GM18867 (cell line): ENCODE measurements around the gene GARNL3.

Experiments used
- ATAC-seq: cut with Tn5 transposase; IDR thresholded peaks from one replicate; pipeline ENCODE4 v1.9.1; 2021; ENCODE audit warnings: mild to moderate bottlenecking, moderate library complexity; ENCODE audit not compliant: unreplicated experiment

GARNL3 gene

GRCh38 chr9:127398715-127399400 is 134.3 kb downstream of the GARNL3 start:
- no peak for ATAC-seq

DNA sequence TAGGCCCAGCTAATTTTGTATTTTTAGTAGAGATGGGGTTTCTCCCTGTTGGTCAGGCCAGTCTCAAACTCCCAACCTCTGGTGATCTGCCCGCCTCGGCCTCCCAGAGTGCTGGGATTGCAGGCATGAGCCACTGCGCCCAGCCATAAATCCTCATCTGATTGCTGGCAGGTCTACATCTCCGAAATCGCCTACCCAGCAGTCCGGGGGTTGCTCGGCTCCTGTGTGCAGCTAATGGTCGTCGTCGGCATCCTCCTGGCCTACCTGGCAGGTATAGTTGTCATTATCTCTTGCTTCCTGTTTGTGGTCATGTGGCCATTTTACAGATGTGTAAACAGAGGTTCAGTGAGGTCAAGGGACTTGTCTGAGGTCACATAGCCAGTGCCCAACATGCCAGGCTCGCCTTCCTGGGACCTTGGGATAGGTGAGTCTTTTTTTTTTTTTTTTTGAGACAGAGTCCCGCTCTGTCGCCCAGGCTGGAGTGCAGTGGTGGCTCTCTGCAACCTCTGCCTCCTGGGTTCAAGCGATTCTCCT is 135.2 kb downstream of the GARNL3 start:
- ATAC-seq = no peak

DNA sequence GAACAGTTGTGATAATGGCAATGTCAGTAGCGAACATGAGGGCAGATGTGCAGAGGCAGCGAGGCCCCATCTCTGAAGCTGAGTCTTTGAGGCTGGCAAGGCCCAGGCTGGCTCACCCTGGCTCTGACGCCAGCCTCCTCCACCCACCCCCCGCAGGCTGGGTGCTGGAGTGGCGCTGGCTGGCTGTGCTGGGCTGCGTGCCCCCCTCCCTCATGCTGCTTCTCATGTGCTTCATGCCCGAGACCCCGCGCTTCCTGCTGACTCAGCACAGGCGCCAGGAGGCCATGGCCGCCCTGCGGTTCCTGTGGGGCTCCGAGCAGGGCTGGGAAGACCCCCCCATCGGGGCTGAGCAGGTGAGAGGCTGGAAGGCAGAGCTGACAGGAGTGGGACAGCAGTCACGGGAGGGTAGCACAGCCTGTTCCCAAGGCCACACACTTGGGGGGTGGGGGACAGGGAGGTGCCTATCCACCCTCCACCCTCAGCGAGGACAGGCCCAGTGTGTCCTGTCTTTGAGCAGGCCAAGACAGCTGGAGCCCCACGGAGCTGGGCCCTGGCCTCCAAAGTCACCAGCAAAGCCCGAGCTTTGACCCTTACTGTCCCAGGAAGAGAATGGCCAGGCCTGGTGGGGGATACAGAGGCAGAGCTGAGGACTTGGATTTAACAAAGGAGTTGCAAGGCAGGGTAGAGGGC is 138.0 kb downstream of the GARNL3 start:
- ATAC-seq = no peak

DNA sequence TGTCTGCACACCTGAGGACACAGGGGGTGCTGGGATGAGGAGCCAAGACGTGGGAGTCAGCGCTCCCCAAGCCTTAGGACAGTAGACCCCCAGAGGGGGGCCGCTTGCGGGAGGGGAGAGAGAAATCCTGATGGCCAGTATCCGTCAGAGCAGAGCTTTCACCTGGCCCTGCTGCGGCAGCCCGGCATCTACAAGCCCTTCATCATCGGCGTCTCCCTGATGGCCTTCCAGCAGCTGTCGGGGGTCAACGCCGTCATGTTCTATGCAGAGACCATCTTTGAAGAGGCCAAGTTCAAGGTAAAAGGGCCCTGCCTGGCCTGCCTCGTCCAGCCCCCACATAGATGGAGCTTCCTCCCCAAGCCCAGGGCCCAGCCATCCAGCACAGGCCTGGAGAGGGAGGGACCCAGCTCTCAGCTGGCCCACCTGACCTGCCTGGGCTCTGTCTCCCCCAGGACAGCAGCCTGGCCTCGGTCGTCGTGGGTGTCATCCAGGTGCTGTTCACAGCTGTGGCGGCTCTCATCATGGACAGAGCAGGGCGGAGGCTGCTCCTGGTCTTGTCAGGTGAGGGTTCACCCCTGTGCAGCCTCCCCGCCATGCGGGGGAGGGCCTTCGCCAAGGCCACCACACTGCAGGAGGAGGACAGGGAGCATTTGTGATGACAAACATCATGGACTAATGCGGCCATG is 139.1 kb downstream of the GARNL3 start:
- no peak for ATAC-seq

GRCh38 chr9:127404631-127405030 is 140.1 kb downstream of the GARNL3 start:
- ATAC-seq = no peak

GRCh38 chr9:127405344-127406125 is 141.0 kb downstream of the GARNL3 start:
- no peak for ATAC-seq

GRCh38 chr9:127406799-127407491 is 142.4 kb downstream of the GARNL3 start:
- no peak for ATAC-seq

- no peak for ATAC-seq
Observed at GRCh38 chr9:127407492-127407843, 142.9 kb downstream of the GARNL3 start.

DNA sequence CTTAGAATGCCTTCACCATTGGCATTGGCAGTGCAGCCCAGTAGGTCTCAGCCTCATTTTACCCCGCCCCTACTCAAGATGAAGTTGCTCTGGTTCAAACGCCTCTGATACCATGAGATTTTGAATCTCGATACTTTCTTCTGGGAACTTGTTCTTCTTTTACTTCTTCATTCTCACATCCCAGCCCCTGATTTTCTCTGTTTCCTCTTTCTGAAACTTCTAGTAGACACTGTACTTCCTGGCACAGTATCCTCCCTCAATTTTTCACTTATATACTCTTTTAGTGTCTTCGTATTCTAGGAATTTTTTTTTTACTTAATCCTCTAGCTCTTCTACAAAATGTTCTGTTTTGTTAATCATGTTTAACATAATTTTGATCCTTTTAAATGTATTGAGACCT is 146.5 kb downstream of the GARNL3 start:
- no peak for ATAC-seq

GRCh38 chr9:127415141-127415540 is 150.6 kb downstream of the GARNL3 start:
- no peak for ATAC-seq

DNA sequence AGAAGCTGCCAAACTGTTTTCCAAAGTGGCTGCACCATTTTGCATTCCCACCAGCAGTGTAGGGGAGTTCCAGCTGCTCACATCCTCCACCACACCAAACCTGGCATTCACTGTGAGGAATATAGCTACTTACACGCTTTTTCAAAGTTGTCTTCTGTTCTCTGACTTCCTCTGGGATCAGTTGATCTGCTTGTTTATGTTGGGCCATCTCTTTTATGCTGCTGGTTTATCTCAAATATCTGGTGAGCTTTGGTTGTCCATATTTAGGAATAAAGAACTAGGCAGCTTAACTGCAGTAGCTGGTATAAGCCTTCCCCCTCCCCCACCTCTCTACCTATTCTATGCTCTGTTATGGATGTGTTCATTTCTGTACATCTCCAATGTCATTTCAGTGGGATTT is 151.1 kb downstream of the GARNL3 start:
- no peak for ATAC-seq

DNA sequence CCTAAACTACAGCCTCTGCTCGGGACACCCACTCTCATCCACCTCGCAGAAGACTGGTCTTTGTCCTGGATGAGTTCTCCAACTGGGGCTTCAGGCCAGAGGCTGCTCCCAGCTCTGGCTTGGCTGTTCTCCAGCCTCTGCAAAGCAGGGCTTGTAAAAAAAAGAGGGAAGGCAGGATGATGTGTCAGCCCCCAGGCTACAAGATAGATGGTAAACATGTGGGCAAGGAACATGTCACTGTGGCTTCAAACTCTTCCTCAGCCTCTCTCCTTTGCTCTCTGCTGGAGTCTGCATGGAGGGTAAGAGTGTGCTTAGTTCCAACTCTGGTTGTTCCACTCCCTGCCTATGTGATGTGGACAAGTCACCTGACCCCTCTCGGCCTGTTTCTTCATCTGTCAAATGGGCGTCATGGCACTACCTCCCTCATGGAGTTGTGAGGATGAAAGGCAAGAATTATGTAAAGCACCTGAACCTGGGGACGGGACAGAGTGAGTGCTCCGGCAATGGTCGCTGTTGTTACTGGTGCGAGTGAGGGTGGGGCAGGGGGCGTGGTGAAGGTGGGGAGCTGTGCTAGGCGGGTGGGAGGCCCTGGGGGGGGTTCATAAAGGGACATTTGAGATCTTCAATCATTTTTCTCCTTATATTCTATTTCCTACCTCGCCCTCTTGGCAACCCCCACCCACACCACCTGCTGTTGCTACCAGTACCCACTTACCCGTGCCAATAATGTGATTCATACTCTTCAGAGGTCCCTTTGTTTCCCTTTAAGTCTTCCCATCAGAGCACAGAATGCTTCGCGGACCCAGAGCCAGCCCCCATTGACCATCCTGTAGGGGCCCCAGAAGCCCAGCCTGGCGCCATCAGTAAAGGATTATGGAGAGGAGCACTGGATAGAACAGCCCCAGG is 152.8 kb downstream of the GARNL3 start:
- no peak for ATAC-seq

- no peak for ATAC-seq
Observed at GRCh38 chr9:127418037-127418471, 153.5 kb downstream of the GARNL3 start.

- no peak for ATAC-seq
Observed at GRCh38 chr9:127419348-127419747, 154.8 kb downstream of the GARNL3 start.

- no peak for ATAC-seq
Observed at GRCh38 chr9:127421057-127421456, 156.5 kb downstream of the GARNL3 start.

- no peak for ATAC-seq
Observed at GRCh38 chr9:127422133-127422782, 157.7 kb downstream of the GARNL3 start.

- no peak for ATAC-seq
Observed at GRCh38 chr9:127422787-127423186, 158.2 kb downstream of the GARNL3 start.

GRCh38 chr9:127423476-127423933 is 158.9 kb downstream of the GARNL3 start:
- no peak for ATAC-seq
